Hepatocyte (in vitro differentiated cells): Measurements from ENCODE around the gene CYP4F12. TPM values are rescaled to one million over a fixed set of nuclear protein-coding genes. Genes with fewer than 3 reads are reported as not detected.

Experiments used
- DNase-seq: peaks from one replicate; pipeline ENCODE4 v3.0.0-alpha.2; 2016; ENCODE audit warnings: low spot score
- H2AFZ ChIP-seq: fragments of 200-600 bp; sonication (generic); 2 replicates; pipeline ENCODE4 v1.6.0; 2016; ENCODE audit warnings: antibody characterized with exemption, mild to moderate bottlenecking
- H3K27ac ChIP-seq: fragments of 200-600 bp; sonication (generic); 2 replicates; pipeline ENCODE4 v1.5.1; 2016; ENCODE audit warnings: mild to moderate bottlenecking
- H3K27me3 ChIP-seq: fragments of 200-600 bp; sonication (generic); 2 replicates; pipeline ENCODE4 v1.6.1; 2016
- H3K36me3 ChIP-seq: fragments of 200-600 bp; sonication (generic); replicated peaks from 2 replicates; pipeline ENCODE4 v1.5.1; 2016; ENCODE audit warnings: low read depth; ENCODE audit not compliant: insufficient read depth
- H3K4me1 ChIP-seq: fragments of 200-600 bp; sonication (generic); 2 replicates; pipeline ENCODE4 v1.5.1; 2016; ENCODE audit warnings: mild to moderate bottlenecking, moderate library complexity; ENCODE audit not compliant: insufficient read depth
- H3K4me2 ChIP-seq: fragments of 200-600 bp; sonication (generic); 2 replicates; pipeline ENCODE4 v1.6.0; 2016
- H3K4me3 ChIP-seq: fragments of 200-600 bp; sonication (generic); 2 replicates; pipeline ENCODE4 v1.5.1; 2016; ENCODE audit warnings: mild to moderate bottlenecking
- H3K79me2 ChIP-seq: fragments of 200-600 bp; sonication (generic); 2 replicates; pipeline ENCODE4 v1.6.0; 2017; ENCODE audit warnings: mild to moderate bottlenecking
- H3K9me2 ChIP-seq: fragments of 200-600 bp; sonication (generic); replicated peaks from 2 replicates; pipeline ENCODE4 v1.6.0; 2017; ENCODE audit warnings: mild to moderate bottlenecking; ENCODE audit not compliant: insufficient read depth
- H3K9me3 ChIP-seq: fragments of 200-600 bp; sonication (generic); 2 replicates; pipeline ENCODE4 v1.5.1; 2016; ENCODE audit warnings: low read depth, mild to moderate bottlenecking
- H4K20me1 ChIP-seq: fragments of 200-600 bp; sonication (generic); 2 replicates; pipeline ENCODE4 v1.6.0; 2016; ENCODE audit warnings: mild to moderate bottlenecking; ENCODE audit not compliant: insufficient read depth, poor library complexity, severe bottlenecking
- EZH2 ChIP-seq: fragments of 200-600 bp; sonication (generic); IDR thresholded peaks from 2 replicates; pipeline ENCODE4 v1.6.1; 2016; ENCODE audit warnings: antibody characterized with exemption, mild to moderate bottlenecking, borderline replicate concordance
- EZH2phosphoT487 ChIP-seq: fragments of 200-600 bp; sonication (generic); IDR thresholded peaks from one replicate; pipeline ENCODE4 v1.6.1; 2018; ENCODE audit warnings: antibody characterized with exemption, mild to moderate bottlenecking, low read depth, moderate library complexity; ENCODE audit not compliant: unreplicated experiment, severe bottlenecking
- WGBS: methylation state at CpG from one replicate; pipeline ENCODE4 v1.1.6; 2016; ENCODE audit warnings: low lambda C conversion rate; ENCODE audit errors: missing lambda C conversion rate; 5-methylcytosine and 5-hydroxymethylcytosine counted together
- polyA plus RNA-seq: library from polyadenylated mRNA; unstranded; fragments of >200 nt; fragmentation: Nextera tagmentation; extraction: Ambion mirVana; gene quantifications from 2 replicates; pipeline ENCODE4 v1.2.1, GENCODE V29; 2016
- total RNA-seq: library from RNA; depleted of rRNA; stranded (reverse); fragments of >200 nt; gene quantifications from 2 replicates; pipeline ENCODE4 v1.2.3, GENCODE V29; 2014
- TF ChIP-seq, protein P1 (sequence below): fragments of 200-600 bp; sonication (generic); IDR thresholded peaks from 2 replicates; pipeline ENCODE4 v1.5.1; 2016; ENCODE audit warnings: antibody characterized with exemption, mild to moderate bottlenecking; ENCODE audit not compliant: poor library complexity

Gene CYP4F12
- total and polyA plus RNA-seq, 2 experiments from 2014 or later: 3.1 to 3.8 TPM

DNA sequence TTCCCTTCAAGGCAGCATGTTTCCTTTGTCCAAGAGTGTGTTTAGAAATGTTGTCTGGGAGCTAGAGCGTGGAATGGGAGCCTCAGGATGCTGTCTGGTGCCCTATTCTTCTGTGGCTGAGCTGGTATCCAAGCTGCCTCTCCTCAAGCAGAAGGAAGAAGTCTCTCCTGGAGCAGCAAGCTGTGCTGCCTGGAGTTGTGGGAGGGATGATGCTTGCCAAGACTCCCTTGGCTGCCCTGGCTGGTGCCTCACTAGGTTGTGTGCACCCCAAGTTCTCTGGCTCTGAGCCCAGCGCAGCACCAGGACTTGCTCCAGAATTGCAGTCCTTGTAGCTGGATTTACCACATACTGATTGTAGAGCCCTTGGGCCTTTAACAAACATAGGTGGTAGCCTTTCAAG is 36.9 kb upstream of the CYP4F12 start:
- no peaks in the 10 kb centered on the region for H3K36me3 ChIP-seq

DNA sequence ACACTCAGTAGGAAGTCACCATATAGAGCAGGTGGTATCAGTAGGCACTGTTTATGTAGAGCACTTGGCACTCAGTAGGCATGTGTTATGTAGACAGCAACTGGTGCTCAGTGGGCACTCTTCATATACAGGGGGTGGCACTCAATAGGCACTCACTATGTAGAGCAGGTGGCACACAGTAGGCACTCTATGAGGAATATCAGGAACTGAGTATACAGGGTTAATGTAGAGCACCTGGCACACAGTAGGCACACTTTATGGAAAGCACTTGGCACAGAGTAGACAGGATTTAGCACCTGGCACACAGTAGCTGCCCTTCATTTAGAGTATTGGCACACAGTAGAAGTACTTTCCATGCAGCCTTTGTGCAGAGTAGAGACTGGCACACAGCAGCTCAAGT is 33.3 kb upstream of the CYP4F12 start:
- H3K9me2 ChIP-seq: no peaks in the 10 kb centered on the region
- no peak overlapping the region for H3K4me3 ChIP-seq
- peaks cover 2% of the 10 kb centered on the region for H3K9me3 ChIP-seq
- no peaks in the 10 kb centered on the region for H4K20me1 ChIP-seq
- no peaks in the 10 kb centered on the region for H3K4me1 ChIP-seq
- no peaks in the 10 kb centered on the region for H3K79me2 ChIP-seq
- TF ChIP-seq EZH2 (no peak), EZH2phosphoT487 (no peak)
- TF ChIP-seq, protein P1, sequence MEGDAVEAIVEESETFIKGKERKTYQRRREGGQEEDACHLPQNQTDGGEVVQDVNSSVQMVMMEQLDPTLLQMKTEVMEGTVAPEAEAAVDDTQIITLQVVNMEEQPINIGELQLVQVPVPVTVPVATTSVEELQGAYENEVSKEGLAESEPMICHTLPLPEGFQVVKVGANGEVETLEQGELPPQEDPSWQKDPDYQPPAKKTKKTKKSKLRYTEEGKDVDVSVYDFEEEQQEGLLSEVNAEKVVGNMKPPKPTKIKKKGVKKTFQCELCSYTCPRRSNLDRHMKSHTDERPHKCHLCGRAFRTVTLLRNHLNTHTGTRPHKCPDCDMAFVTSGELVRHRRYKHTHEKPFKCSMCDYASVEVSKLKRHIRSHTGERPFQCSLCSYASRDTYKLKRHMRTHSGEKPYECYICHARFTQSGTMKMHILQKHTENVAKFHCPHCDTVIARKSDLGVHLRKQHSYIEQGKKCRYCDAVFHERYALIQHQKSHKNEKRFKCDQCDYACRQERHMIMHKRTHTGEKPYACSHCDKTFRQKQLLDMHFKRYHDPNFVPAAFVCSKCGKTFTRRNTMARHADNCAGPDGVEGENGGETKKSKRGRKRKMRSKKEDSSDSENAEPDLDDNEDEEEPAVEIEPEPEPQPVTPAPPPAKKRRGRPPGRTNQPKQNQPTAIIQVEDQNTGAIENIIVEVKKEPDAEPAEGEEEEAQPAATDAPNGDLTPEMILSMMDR: no peak
- no peak for DNase-seq
- H2AFZ ChIP-seq: no peak overlapping the region
- H3K27me3 ChIP-seq: no peaks in the 10 kb centered on the region
- H3K27ac ChIP-seq: no peak overlapping the region
- H3K36me3 ChIP-seq: no peaks in the 10 kb centered on the region
- H3K4me2 ChIP-seq: no peak overlapping the region

More for the DNA sequence above, 36.9 kb upstream of the CYP4F12 start:
- TF ChIP-seq, protein P1: no peak
- TF ChIP-seq EZH2phosphoT487 (no peak), EZH2 (no peak)
- no peak for DNase-seq
- Histone ChIP-seq H3K9me2 (no peaks in the 10 kb centered on the region), H3K79me2 (no peaks in the 10 kb centered on the region), H3K4me2 (no peak overlapping the region), H3K4me3 (no peak overlapping the region), H3K27me3 (no peaks in the 10 kb centered on the region), H3K9me3 (peaks cover 4% of the 10 kb centered on the region), H3K4me1 (no peaks in the 10 kb centered on the region), H3K27ac (no peak overlapping the region), H4K20me1 (no peaks in the 10 kb centered on the region), H2AFZ (no peak overlapping the region)
- WGBS: 74% methylated on average over 2 of the region's 2 CpGs

DNA sequence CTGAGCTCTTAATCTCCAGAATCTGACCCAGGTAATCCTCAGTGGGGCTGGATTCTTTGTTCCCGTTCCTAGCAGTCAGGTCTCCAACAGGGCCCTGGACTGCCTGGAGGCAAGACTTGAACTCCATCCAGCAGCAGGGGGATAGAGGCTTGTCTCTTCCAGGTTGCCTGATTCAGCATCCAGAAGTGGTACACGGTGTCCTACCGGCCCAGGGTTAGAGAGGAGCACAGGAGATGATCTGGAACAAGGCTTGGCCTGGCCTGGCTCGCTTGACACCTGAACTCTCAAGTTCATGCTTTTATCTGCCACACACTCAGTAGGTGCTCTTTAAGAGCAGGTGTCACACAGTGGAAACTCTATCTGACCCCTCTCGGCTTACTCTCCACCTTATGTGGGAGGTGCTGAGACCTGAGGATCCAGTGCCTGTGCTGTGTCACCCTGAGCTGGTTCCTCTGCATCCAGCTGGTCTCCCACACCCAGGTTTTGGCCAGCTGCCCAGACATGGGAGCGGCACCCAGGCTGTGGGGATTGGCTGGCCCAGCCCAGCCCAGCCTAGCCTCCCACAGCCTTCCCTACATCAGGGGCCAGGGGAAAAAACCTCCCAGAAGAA is 32.5 kb upstream of the CYP4F12 start, which contains the start of gene CYP4F3:
Gene CYP4F3, plus strand, starts transcription at position 604 of the 610 bp plus-strand sequence. CDS start 519 bp downstream, outside the sequence.
- Histone ChIP-seq H3K4me3 (no peak within 1 kb of the TSS), H3K4me2 (no peak within 1 kb of the TSS), H3K79me2 (no peaks in the 10 kb centered on the region), H4K20me1 (no peaks in the 10 kb centered on the region), H3K27me3 (no peaks in the 10 kb centered on the region), H3K36me3 (no peaks in the 10 kb centered on the region), H3K9me2 (no peaks in the 10 kb centered on the region), H3K4me1 (no peaks in the 10 kb centered on the region), H2AFZ (no peak within 1 kb of the TSS), H3K27ac (no peak within 1 kb of the TSS), H3K9me3 (no peaks in the 10 kb centered on the region)
- TF ChIP-seq EZH2phosphoT487 (no peak), EZH2 (no peak)
- TF ChIP-seq, protein P1: no peak
- no peak for DNase-seq
- 72% methylated on average over 6 of the region's 6 CpGs for WGBS
